Mucosa of descending colon (tissue), 3 donors: ENCODE data around the gene IL1RAP. TPM values are rescaled to one million over a fixed set of nuclear protein-coding genes. Genes with fewer than 3 reads are reported as not detected.

Experiments
- ATAC-seq: fragments of 200-7000 bp; cut with Tn5 transposase; one replicate; pipeline ENCODE4 v1.9.1; 2020; ENCODE audit warnings: mild to moderate bottlenecking, moderate library complexity
- DNase-seq, 3 donors: peaks; one replicate each; pipeline ENCODE4 v3.0.0-alpha.2; 2020
- H3K36me3 ChIP-seq: fragments of 200-600 bp; one replicate; pipeline ENCODE4 v1.8.0; 2021; ENCODE audit warnings: low read depth, mild to moderate bottlenecking
- H3K4me1 ChIP-seq: fragments of 200-600 bp; one replicate; pipeline ENCODE4 v1.8.0; 2021; ENCODE audit warnings: low read depth, mild to moderate bottlenecking
- H3K4me3 ChIP-seq: fragments of 200-600 bp; one replicate; pipeline ENCODE4 v1.8.0; 2021; ENCODE audit warnings: mild to moderate bottlenecking
- H3K9me3 ChIP-seq: fragments of 200-600 bp; one replicate; pipeline ENCODE4 v1.8.0; 2021; ENCODE audit warnings: mild to moderate bottlenecking
- intact Hi-C, 2 donors: fragments of 100-400 bp; cut with DNase I in 1 of 2; cut with micrococcal nuclease in 1 of 2; formaldehyde crosslinking; loops; one replicate each; pipeline versions ENCODE4 v1.11.0 to v1.11.1; 2022; cut with DNase I, micrococcal nuclease
- total RNA-seq, 3 donors: library from RNA; stranded (reverse); fragmentation: NEBNext Ultra II Directional in 2 of 3; extraction: Animal tissue kit (Norgen Biotek cat#: 25700) in 2 of 3; gene quantifications; one replicate each; pipeline versions ENCODE4 v1.2.1 to v1.2.4, GENCODE V29; 2021 to 2023
- TF ChIP-seq, protein P1 (sequence below): fragments of 200-600 bp; IDR thresholded peaks from one replicate; pipeline ENCODE4 v1.8.0; 2022; ENCODE audit warnings: antibody characterized with exemption, mild to moderate bottlenecking
- donor health status: DM: no; HTN: no; CAD: no; lungs with moderate emphysema.
- donor health status: DM: no; HTN: no; CAD: no.
- donor health status: DM: no; HTN: yes; CAD: no.

Gene IL1RAP
- total RNA-seq, 3 donors from 2014 or later = 4.8 to 8.3 (median 5.2) TPM

- TF ChIP-seq, protein P1, sequence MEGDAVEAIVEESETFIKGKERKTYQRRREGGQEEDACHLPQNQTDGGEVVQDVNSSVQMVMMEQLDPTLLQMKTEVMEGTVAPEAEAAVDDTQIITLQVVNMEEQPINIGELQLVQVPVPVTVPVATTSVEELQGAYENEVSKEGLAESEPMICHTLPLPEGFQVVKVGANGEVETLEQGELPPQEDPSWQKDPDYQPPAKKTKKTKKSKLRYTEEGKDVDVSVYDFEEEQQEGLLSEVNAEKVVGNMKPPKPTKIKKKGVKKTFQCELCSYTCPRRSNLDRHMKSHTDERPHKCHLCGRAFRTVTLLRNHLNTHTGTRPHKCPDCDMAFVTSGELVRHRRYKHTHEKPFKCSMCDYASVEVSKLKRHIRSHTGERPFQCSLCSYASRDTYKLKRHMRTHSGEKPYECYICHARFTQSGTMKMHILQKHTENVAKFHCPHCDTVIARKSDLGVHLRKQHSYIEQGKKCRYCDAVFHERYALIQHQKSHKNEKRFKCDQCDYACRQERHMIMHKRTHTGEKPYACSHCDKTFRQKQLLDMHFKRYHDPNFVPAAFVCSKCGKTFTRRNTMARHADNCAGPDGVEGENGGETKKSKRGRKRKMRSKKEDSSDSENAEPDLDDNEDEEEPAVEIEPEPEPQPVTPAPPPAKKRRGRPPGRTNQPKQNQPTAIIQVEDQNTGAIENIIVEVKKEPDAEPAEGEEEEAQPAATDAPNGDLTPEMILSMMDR = no peak
- H3K36me3 ChIP-seq = no peaks in the 10 kb centered on the region
- ATAC-seq (no peak), DNase-seq (no peak)
- no peaks in the 10 kb centered on the region for H3K9me3 ChIP-seq
- intact Hi-C loops = no loop called here
- no peaks in the 10 kb centered on the region for H3K4me1 ChIP-seq
- no peak overlapping the region for H3K4me3 ChIP-seq
Observed at GRCh38 chr3:190706582-190706981, 192.7 kb downstream of the IL1RAP start.

Other genes starting within 250 kb of the IL1RAP start
- gene CLDN1, start 191.6 kb upstream of the IL1RAP start, total RNA-seq = 1 to 10 TPM in 1 of 3 donors, under 1 TPM in 2; 0.57 to 4.3 (median 0.78) TPM
- not detected for gene CLDN16, start 125.9 kb upstream of the IL1RAP start, total RNA-seq
- not detected for gene TMEM207, start 64.2 kb upstream of the IL1RAP start, total RNA-seq